ENCODE results near the gene ARMC7. TPM values are rescaled to one million over a fixed set of nuclear protein-coding genes. Genes with fewer than 3 reads are reported as not detected.
A peak's percentile ranks its signal among the peaks of the same experiment; 100 is the strongest.

ARMC7 gene
- total and polyA plus RNA-seq, 2 of the 13 experiments (the other 11 are each of a cell fraction or from before 2014, with no cell fraction given): 3.9 to 4.2 TPM

DNA sequence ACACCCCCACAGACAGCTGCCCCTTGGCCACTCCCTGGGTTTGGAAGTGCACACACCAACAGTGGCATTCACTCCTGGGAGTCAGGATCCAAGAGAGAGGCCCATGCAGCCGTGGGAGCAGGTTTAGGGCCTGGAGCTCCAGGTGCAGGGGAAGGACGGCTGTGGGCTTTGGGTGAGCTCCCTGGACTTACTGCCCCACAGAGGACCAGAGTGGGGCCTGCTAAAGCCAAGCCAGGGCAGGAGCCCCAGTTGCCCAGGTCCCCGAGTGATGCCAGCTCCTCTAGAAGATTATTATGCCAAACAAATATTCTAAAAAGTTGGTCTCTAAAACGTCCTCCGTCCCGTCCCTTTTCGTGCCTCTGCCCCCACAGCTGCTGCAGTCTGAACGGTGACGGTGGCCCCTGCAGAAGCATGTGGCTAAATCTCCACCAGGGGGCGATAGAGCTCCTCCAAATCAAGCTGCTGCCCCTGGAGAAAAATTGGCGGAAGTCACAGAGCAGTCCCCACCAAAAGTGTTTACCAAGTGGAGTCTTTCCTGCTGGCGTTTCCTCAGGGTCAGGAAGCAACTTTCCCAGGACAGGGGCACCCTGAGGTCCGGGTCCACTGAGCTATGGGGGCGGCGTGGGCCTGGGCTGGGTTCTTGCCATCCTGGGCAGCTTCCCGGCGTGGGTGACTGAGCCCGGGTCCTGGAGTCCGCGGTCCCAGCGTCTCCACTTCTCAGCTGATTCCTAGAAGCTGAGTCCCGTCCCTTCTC lies 4.2 kb downstream of the ARMC7 start (continued):
- TF ChIP-seq, protein P1, sequence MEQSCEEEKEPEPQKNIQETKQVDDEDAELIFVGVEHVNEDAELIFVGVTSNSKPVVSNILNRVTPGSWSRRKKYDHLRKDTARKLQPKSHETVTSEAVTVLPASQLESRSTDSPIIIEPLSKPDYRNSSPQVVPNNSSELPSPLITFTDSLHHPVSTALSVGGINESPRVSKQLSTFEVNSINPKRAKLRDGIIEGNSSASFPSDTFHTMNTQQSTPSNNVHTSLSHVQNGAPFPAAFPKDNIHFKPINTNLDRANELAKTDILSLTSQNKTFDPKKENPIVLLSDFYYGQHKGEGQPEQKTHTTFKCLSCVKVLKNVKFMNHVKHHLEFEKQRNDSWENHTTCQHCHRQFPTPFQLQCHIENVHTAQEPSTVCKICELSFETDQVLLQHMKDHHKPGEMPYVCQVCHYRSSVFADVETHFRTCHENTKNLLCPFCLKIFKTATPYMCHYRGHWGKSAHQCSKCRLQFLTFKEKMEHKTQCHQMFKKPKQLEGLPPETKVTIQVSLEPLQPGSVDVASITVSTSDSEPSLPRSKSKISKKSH (CRISPR knock-in tag; IDR thresholded peaks at IDR 0.05; ENCODE audit: borderline replicate concordance): peak; percentile 66
- no peak for TF ChIP-seq EEA1 (CRISPR knock-in tag; IDR thresholded peaks at IDR 0.05; ENCODE audit: borderline replicate concordance)
- TF ChIP-seq GMEB2 (CRISPR knock-in tag; IDR thresholded peaks at IDR 0.05; ENCODE audit: low read depth): no peak
- TF ChIP-seq ZKSCAN8 (CRISPR knock-in tag; IDR thresholded peaks at IDR 0.05; ENCODE audit: borderline replicate concordance): no peak
- no peak for TF ChIP-seq DMTF1 (CRISPR knock-in tag; IDR thresholded peaks at IDR 0.05)
- TF ChIP-seq ZMYM2 (CRISPR knock-in tag; IDR thresholded peaks at IDR 0.05): 0 out of 2 replicates have a peak, but pooled peaks have one; percentile 33
- no peak for TF ChIP-seq PHF8 (CRISPR knock-in tag; IDR thresholded peaks at IDR 0.05)
- no peak for TF ChIP-seq KDM1A (CRISPR knock-in tag; IDR thresholded peaks at IDR 0.05)
- TF ChIP-seq, protein P2, sequence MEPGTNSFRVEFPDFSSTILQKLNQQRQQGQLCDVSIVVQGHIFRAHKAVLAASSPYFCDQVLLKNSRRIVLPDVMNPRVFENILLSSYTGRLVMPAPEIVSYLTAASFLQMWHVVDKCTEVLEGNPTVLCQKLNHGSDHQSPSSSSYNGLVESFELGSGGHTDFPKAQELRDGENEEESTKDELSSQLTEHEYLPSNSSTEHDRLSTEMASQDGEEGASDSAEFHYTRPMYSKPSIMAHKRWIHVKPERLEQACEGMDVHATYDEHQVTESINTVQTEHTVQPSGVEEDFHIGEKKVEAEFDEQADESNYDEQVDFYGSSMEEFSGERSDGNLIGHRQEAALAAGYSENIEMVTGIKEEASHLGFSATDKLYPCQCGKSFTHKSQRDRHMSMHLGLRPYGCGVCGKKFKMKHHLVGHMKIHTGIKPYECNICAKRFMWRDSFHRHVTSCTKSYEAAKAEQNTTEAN (CRISPR knock-in tag; conservative IDR thresholded peaks at IDR 0.05): no peak
- TF ChIP-seq NRL (CRISPR knock-in tag; IDR thresholded peaks at IDR 0.05; ENCODE audit: borderline replicate concordance): no peak; the same call in 1 of the 2 replicates
- no peak for TF ChIP-seq RBFOX2 (IDR thresholded peaks at IDR 0.05; ENCODE audit: low read depth, low read length)
- TF ChIP-seq ZNF557 (CRISPR knock-in tag; IDR thresholded peaks at IDR 0.05): no peak
- TF ChIP-seq GABPA (IDR thresholded peaks at IDR 0.05; ENCODE audit: low read depth, low read length): no peak
- peak; percentile 70 for TF ChIP-seq GABPA (CRISPR knock-in tag; IDR thresholded peaks at IDR 0.05; ENCODE audit: low read depth)
- no peak for TF ChIP-seq ZNF746 (CRISPR knock-in tag; IDR thresholded peaks at IDR 0.05)
- no peak for TF ChIP-seq ETS1 (CRISPR knock-in tag; IDR thresholded peaks at IDR 0.05)
- TF ChIP-seq ZNF713 (CRISPR knock-in tag; IDR thresholded peaks at IDR 0.05): no peak
- no peak for TF ChIP-seq HMG20B (CRISPR knock-in tag; conservative IDR thresholded peaks at IDR 0.05)
- 0 out of 2 replicates have a peak, but pooled peaks have one; percentile 40 for TF ChIP-seq KMT2B (CRISPR knock-in tag; IDR thresholded peaks at IDR 0.05)
- 0 out of 2 replicates have a peak, but pooled peaks have one; percentile 44 for TF ChIP-seq NFIB (CRISPR knock-in tag; IDR thresholded peaks at IDR 0.05; ENCODE audit: borderline replicate concordance)
